K562 (cell line): Measurements from ENCODE around the gene RECQL5.
"Not testable (repeated sequence)": the region's sequence is repeated elsewhere in the genome, so short reads cannot be mapped to it uniquely, and the experiment has no call there.

Experiments
- CAMTA2 ChIP-seq: fragments of 250-450 bp; sonication (Bioruptor Pico); conservative IDR thresholded peaks from 2 replicates; pipeline ENCODE4 v1.5.1; 2022
- FIP1L1 ChIP-seq: fragments of 200-400 bp; formaldehyde crosslinking; IDR thresholded peaks from 2 replicates; pipeline ENCODE4 v1.6.1; 2018; ENCODE audit warnings: mild to moderate bottlenecking, low read depth, low read length; ENCODE audit not compliant: poor library complexity, severe bottlenecking
- GABPB1 ChIP-seq: sonication (generic); formaldehyde crosslinking; IDR thresholded peaks from 2 replicates; pipeline ENCODE4 v1.8.0; 2022; ENCODE audit warnings: mild to moderate bottlenecking, missing genetic modification reagents
- TF ChIP-seq, protein P1 (sequence below): fragments of 450-650 bp; IDR thresholded peaks from 2 replicates; pipeline ENCODE4 v1.6.1; 2018; ENCODE audit warnings: mild to moderate bottlenecking, low read depth; ENCODE audit not compliant: partially characterized antibody
- TF ChIP-seq, protein P2 (sequence below), 3 experiments: IDR thresholded peaks in 2 of 3; conservative IDR thresholded peaks in 1 of 3; 2 replicates each; pipeline ENCODE4 v1.5.1; 2011 to 2012; ENCODE audit warnings: low read length in 3 of 3, mild to moderate bottlenecking in 3 of 3, control low read depth in 2 of 3, improper control_type of control experiment in 1 of 3, inconsistent platforms in 1 of 3, low read depth in 1 of 3, mixed read lengths in 1 of 3, moderate library complexity in 1 of 3; ENCODE audit not compliant: insufficient read depth in 2 of 3

- TF ChIP-seq, protein P1, sequence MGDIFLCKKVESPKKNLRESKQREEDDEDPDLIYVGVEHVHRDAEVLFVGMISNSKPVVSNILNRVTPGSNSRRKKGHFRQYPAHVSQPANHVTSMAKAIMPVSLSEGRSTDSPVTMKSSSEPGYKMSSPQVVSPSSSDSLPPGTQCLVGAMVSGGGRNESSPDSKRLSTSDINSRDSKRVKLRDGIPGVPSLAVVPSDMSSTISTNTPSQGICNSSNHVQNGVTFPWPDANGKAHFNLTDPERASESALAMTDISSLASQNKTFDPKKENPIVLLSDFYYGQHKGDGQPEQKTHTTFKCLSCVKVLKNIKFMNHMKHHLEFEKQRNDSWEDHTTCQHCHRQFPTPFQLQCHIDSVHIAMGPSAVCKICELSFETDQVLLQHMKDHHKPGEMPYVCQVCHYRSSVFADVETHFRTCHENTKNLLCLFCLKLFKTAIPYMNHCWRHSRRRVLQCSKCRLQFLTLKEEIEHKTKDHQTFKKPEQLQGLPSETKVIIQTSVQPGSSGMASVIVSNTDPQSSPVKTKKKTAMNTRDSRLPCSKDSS, result not testable (repeated sequence)
- TF ChIP-seq CAMTA2 (CRISPR knock-in tag); FIP1L1; GABPB1 (CRISPR knock-in tag): not testable (repeated sequence)
- TF ChIP-seq, protein P2, sequence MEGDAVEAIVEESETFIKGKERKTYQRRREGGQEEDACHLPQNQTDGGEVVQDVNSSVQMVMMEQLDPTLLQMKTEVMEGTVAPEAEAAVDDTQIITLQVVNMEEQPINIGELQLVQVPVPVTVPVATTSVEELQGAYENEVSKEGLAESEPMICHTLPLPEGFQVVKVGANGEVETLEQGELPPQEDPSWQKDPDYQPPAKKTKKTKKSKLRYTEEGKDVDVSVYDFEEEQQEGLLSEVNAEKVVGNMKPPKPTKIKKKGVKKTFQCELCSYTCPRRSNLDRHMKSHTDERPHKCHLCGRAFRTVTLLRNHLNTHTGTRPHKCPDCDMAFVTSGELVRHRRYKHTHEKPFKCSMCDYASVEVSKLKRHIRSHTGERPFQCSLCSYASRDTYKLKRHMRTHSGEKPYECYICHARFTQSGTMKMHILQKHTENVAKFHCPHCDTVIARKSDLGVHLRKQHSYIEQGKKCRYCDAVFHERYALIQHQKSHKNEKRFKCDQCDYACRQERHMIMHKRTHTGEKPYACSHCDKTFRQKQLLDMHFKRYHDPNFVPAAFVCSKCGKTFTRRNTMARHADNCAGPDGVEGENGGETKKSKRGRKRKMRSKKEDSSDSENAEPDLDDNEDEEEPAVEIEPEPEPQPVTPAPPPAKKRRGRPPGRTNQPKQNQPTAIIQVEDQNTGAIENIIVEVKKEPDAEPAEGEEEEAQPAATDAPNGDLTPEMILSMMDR (IDR thresholded peaks at IDR 0.05 in 2 of 3, conservative IDR thresholded peaks at IDR 0.05 in 1 of 3; ENCODE audit: insufficient read depth in 2 of 3, low read depth in 1 of 3, low read length in 3 of 3), result not testable (repeated sequence)
These were observed 83.8 kb downstream of the RECQL5 start for GRCh38 chr17:75583197-75583596.
